Glutamatergic neuron (in vitro differentiated cells): ENCODE results near the gene TRAT1. TPM values are rescaled to one million over a fixed set of nuclear protein-coding genes. Genes with fewer than 3 reads are reported as not detected.

Experiments used
- DNase-seq: peaks from one replicate; pipeline ENCODE4 v3.0.0; 2022
- H3K27ac Mint-ChIP-seq: one replicate; pipeline ENCODE4 v1.8.0; 2020; ENCODE audit warnings: mild to moderate bottlenecking, mixed read lengths, inconsistent platforms; ENCODE audit not compliant: unreplicated experiment
- H3K27me3 Mint-ChIP-seq: one replicate; pipeline ENCODE4 v1.8.0; 2020; ENCODE audit warnings: mild to moderate bottlenecking, moderate library complexity, mixed read lengths, inconsistent platforms; ENCODE audit not compliant: unreplicated experiment
- H3K36me3 Mint-ChIP-seq: one replicate; pipeline ENCODE4 v1.8.0; 2020; ENCODE audit warnings: mild to moderate bottlenecking, mixed read lengths, inconsistent platforms; ENCODE audit not compliant: unreplicated experiment
- H3K4me1 Mint-ChIP-seq: one replicate; pipeline ENCODE4 v1.8.0; 2020; ENCODE audit warnings: mild to moderate bottlenecking, low read depth, mixed read lengths, inconsistent platforms; ENCODE audit not compliant: unreplicated experiment
- H3K4me3 Mint-ChIP-seq: one replicate; pipeline ENCODE4 v1.8.0; 2020; ENCODE audit warnings: mild to moderate bottlenecking, mixed read lengths, inconsistent platforms; ENCODE audit not compliant: unreplicated experiment
- H3K9me3 Mint-ChIP-seq: one replicate; pipeline ENCODE4 v1.8.0; 2020; ENCODE audit warnings: mild to moderate bottlenecking, moderate library complexity, mixed read lengths, inconsistent platforms; ENCODE audit not compliant: unreplicated experiment
- total RNA-seq: library from RNA; stranded (reverse); fragmentation: NEBNext Ultra II Directional; extraction: Animal tissue kit (Norgen Biotek cat#: 25700); gene quantifications from one replicate; pipeline ENCODE4 v1.2.1, GENCODE V29; 2021; ENCODE audit not compliant: unreplicated experiment
- TF ChIP-seq, protein P1 (sequence below): fragments of 200-600 bp; sonication (generic); IDR thresholded peaks from one replicate; pipeline ENCODE4 v1.5.0; 2021; ENCODE audit not compliant: partially characterized antibody, unreplicated experiment

Gene TRAT1
- total RNA-seq, 1 donor from 2014 or later, result not detected

- no peak for DNase-seq
- TF ChIP-seq, protein P1, sequence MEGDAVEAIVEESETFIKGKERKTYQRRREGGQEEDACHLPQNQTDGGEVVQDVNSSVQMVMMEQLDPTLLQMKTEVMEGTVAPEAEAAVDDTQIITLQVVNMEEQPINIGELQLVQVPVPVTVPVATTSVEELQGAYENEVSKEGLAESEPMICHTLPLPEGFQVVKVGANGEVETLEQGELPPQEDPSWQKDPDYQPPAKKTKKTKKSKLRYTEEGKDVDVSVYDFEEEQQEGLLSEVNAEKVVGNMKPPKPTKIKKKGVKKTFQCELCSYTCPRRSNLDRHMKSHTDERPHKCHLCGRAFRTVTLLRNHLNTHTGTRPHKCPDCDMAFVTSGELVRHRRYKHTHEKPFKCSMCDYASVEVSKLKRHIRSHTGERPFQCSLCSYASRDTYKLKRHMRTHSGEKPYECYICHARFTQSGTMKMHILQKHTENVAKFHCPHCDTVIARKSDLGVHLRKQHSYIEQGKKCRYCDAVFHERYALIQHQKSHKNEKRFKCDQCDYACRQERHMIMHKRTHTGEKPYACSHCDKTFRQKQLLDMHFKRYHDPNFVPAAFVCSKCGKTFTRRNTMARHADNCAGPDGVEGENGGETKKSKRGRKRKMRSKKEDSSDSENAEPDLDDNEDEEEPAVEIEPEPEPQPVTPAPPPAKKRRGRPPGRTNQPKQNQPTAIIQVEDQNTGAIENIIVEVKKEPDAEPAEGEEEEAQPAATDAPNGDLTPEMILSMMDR, result no peak
- H3K27ac Mint-ChIP-seq, result no peak overlapping the region
- no peaks in the 10 kb centered on the region for H3K27me3 Mint-ChIP-seq
- H3K36me3 Mint-ChIP-seq, result no peaks in the 10 kb centered on the region
- H3K9me3 Mint-ChIP-seq, result no peaks in the 10 kb centered on the region
- no peak overlapping the region for H3K4me3 Mint-ChIP-seq
- no peaks in the 10 kb centered on the region for H3K4me1 Mint-ChIP-seq
These were observed 11.0 kb downstream of the TRAT1 start for GRCh38 chr3:108833611-108834010.

DNA sequence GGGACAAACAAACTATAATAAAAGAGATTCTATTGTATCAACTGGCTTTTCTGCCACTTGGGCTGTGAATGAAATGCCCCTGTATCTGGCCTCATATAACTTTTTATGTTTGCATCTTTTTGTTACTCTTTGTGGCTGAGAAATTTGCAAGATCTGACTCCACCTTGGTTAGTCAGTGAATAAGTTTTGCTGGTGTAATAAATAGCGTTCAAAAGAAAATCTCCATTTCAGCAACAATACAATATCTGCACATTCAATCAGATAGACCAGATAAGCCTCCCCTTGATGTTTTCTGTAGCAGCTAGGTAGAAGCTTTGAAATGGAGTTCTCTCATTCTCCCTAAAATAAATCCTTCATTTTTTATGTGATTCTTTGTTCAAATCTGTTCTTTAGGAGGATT, 12.0 kb downstream of the TRAT1 start:
- Mint-ChIP-seq H3K36me3 (no peaks in the 10 kb centered on the region), H3K9me3 (no peaks in the 10 kb centered on the region), H3K4me1 (no peaks in the 10 kb centered on the region), H3K27me3 (no peaks in the 10 kb centered on the region), H3K27ac (no peak overlapping the region), H3K4me3 (no peak overlapping the region)
- TF ChIP-seq, protein P1, result no peak
- DNase-seq, result no peak

GRCh38 chr3:108835101-108835500, 12.5 kb downstream of the TRAT1 start:
- Mint-ChIP-seq H3K27ac (no peak overlapping the region), H3K27me3 (no peaks in the 10 kb centered on the region), H3K4me3 (no peak overlapping the region), H3K9me3 (no peaks in the 10 kb centered on the region), H3K36me3 (no peaks in the 10 kb centered on the region), H3K4me1 (no peaks in the 10 kb centered on the region)
- TF ChIP-seq, protein P1, result no peak
- no peak for DNase-seq

- no peaks in the 10 kb centered on the region for H3K36me3 Mint-ChIP-seq
- no peak overlapping the region for H3K4me3 Mint-ChIP-seq
- no peaks in the 10 kb centered on the region for H3K4me1 Mint-ChIP-seq
- no peak for DNase-seq
- TF ChIP-seq, protein P1, result no peak
- H3K9me3 Mint-ChIP-seq, result no peaks in the 10 kb centered on the region
- H3K27ac Mint-ChIP-seq, result no peak overlapping the region
- no peaks in the 10 kb centered on the region for H3K27me3 Mint-ChIP-seq
These were observed 15.8 kb downstream of the TRAT1 start for GRCh38 chr3:108838436-108838835.

DNA sequence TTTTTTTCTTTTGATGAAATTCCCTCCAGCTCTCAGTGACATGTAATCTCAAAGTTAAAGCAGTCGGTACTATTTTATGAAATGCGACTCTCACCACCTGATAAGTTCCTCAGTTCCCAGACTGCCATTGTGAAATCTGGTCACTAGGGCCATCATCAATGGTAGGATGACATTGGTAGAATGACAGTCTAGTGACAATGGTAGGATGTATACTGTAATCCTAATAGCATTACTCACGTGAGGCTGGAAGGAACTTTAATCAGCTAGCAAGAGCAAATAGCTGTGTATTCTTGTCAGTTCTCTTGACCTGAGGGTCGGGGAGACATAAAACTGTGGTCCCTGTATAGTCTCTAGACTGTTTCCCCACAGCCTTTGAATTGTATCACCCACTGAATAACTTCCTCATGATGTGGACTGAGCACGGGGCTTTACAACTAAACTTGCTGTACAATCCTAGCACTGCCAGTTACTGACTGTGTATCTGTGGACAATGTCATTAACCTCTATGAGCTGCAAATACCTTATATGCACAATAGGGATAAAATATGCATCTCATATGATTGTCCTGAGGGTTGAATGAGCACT, 23.2 kb downstream of the TRAT1 start:
- no peaks in the 10 kb centered on the region for H3K9me3 Mint-ChIP-seq
- DNase-seq, result no peak
- no peak overlapping the region for H3K4me3 Mint-ChIP-seq
- H3K27ac Mint-ChIP-seq, result no peak overlapping the region
- H3K36me3 Mint-ChIP-seq, result no peaks in the 10 kb centered on the region
- TF ChIP-seq, protein P1, result no peak
- no peaks in the 10 kb centered on the region for H3K4me1 Mint-ChIP-seq
- no peaks in the 10 kb centered on the region for H3K27me3 Mint-ChIP-seq
